Ureter (tissue), 1 donor: Measurements from ENCODE around the gene HDX. TPM values are rescaled to one million over a fixed set of nuclear protein-coding genes. Genes with fewer than 3 reads are reported as not detected.
"Not testable (repeated sequence)": the region's sequence is repeated elsewhere in the genome, so short reads cannot be mapped to it uniquely, and the experiment has no call there.

Source experiments
- DNase-seq: peaks from one replicate; pipeline ENCODE4 v3.0.0-alpha.2; 2020; ENCODE audit warnings: low spot score
- total RNA-seq: library from RNA; stranded (reverse); gene quantifications from one replicate; pipeline ENCODE4 v1.2.4, GENCODE V29; 2023
- donor health status: DM: yes; HTN: yes; CAD: no.

The HDX gene
- total RNA-seq, 1 donor from 2014 or later = 10.3 TPM

DNA sequence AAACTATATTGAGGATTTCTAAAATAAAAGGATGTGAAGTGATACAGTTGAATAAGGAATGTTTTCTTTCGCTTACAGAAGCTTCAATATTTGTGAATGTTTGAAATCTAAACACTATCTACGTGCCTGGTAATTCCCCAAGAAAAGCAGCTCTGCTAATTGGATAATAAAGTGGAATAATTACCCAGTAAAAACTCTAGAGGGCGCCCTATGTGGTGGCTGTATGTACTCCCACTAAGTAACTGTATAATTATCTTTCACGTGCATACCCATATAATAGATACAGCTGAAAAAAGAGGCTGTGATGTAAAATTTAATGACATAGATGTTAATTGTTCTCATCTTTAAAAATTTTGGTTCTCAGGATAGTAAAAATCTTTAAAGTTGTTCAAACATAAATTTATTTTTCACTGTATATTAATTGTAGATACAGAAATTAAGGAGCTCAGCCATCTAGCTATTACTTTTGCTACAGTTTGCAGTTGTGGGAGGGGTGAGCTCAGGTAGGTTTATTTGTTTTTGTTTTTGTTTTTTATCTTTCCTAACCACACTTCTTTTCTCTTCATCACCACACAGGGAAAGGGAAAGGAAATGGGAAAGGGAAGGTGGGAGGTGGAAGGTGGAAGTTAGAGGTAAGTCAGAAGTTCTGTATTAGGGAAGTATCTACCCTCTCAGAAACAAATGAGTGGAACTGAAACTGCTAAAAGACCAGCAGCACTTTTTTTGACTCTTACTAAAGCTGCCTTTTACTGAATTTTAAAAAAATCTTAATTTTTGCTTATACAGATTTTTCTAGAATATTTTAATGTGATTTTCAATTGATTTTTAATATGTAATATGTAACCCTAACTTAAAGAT, 162.5 kb downstream of the HDX start:
- no peak for DNase-seq

DNA sequence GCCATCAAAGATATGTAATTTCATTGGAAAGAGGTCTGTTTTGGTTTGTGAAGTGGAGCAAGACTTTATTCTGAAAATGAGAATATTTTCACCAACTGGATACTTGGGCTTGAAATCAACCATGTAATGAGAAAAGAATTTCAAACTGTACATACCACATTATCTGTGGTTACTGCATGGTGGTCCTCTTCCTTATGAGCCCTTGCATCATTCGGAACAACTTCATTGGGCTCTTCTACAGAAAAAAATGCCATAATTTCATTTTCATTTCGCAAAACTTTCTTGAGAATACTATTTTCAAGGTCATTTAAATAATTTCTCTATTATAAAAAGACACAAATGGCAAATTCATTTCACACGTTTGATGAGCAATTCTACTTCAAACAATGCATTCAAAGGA, 165.6 kb downstream of the HDX start:
- DNase-seq = no peak

DNA sequence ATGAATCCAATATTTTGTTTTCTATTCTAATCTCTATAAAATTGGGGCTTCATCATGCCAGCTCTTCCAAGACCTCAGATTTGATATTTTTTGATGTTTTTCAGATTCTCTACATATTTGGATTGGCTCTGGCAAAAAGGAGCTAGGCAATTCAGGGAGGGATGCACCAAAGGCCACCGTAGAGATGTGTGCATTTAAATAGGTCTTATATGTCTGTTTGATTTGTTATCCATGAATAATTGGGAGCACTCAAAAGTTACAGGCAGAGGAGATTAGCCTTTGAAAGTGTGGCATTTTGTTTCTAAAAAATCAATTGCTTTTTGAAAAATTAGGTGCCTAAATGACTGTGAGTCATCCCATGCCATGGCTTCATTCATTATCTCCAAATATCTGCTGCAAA, 167.1 kb downstream of the HDX start:
- DNase-seq = no peak

DNA sequence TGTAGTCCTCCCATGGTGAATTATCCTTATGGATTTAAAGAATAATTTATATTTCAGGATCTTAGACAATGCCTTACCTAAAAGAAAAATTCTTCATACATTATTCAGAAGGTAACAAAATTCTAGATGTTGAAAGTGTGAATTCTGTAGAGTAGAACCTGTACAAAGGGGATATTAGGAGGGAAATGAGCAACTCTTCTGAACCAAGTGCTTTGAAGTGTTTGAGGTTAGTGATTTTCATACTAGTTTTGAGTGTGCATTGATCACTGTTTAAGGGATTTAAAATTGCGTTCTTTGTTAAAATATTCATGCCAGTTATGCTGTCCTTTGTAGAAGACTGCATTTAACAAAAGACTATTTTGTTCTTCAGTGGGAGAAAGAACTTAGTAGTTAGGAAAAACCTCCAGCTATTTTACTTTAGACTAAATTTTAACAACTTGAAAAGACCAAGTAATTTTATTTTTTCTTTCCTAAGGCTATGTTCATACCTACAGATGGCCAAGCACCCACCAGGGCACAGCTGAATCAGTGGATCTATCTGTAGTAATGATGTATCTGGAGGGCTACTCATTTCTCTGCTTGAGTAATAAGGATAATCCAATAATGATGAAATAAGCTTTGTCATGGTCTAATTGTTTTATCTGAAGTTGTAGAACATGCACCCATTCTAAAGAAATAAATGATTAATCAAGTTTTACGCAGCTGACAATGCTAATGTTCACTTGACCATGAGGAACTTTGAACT, 180.0 kb downstream of the HDX start:
- DNase-seq = no peak

DNA sequence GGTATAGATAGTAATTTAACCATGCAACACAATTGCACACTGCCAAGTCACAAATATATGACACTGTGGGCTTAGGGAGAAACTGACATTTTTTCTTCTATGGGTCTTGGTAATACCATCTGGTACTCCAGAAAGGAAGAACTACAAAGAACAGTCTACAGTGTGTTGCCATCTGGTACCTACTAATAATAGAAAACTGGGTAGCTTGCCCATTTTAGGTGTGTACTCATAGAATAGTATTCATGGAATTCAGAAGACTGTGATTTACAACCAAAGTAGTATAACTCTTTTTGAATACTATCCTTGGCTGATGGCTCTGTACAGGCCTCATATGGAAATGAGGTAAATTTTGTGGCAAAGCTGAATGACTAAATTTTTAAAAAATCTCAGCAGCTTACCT, 181.6 kb downstream of the HDX start:
- DNase-seq = no peak

DNA sequence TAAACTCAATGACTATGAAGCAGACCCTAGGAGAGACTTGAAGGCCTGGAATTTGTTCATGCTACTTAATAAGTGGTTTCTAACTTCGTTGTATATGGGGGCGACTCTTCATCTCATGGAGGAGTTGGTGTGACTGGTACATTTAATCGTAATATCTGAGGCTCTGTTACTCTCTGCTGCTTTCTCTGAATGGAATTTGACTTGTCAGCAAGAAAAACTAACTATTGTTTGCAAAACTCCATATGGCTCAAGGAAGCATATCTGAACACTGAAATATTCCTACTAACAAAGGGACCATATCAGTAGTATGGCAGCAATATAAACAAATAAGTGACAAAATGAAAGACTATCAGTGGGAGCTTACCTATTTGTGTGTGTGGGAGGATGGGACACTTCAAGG, 182.2 kb downstream of the HDX start:
- DNase-seq = no peak

DNA sequence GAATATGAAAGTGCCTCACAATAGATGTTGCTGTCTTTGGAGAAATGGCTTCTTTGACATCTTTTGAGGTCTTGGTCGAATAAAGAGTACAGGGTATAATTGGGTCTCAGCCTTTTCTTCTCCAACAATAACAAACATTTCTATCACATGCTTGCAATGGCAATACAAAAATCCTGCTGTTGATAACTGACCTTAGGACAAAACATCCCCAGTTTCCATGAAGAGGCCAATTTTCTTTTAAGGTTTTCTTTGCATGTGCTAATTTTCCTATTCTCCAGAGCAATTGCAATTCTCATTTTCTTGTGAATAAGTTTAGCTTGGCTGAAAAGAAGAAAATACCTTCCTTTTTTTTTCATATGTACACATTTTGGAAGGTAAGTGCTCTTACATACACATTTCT, 183.6 kb downstream of the HDX start:
- no peak for DNase-seq

DNA sequence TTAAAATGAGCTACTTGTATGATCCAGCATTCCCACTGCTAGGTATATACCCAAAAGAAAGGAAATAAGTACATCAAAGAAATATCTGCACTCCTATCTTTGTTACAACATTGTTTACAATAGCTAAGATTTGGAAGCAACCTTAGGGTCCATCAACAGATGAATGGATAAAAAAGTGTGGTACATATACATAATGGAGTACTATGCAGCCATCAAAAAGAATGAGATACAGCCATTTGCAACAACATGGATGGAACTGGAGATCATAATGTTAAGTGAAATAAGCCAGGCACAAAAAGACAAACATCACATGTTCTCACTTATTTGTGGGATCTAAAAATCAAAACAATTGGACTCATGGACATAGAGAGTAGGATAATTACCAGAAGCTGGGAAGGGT, 186.3 kb downstream of the HDX start:
- DNase-seq = not testable (repeated sequence)
